Stimulated activated CD8-positive, alpha-beta memory T cell treated with anti-CD3 and anti-CD28 coated beads, Interleukin-7, amount 100 ng/mL, for 4 hours (primary cell): ENCODE measurements around the gene ARRDC1.
"Not testable (repeated sequence)": the region's sequence is repeated elsewhere in the genome, so short reads cannot be mapped to it uniquely, and the experiment has no call there.

ENCODE experiments used
- DNase-seq, 2 donors: peaks; one replicate each; pipeline ENCODE4 v3.0.0-alpha.2; 2020; ENCODE audit warnings: low read depth in 2 of 2

The ARRDC1 gene, protein sequence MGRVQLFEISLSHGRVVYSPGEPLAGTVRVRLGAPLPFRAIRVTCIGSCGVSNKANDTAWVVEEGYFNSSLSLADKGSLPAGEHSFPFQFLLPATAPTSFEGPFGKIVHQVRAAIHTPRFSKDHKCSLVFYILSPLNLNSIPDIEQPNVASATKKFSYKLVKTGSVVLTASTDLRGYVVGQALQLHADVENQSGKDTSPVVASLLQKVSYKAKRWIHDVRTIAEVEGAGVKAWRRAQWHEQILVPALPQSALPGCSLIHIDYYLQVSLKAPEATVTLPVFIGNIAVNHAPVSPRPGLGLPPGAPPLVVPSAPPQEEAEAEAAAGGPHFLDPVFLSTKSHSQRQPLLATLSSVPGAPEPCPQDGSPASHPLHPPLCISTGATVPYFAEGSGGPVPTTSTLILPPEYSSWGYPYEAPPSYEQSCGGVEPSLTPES

GRCh38 chr9:137605121-137606004, at the start of gene ARRDC1:
ARRDC1 (plus strand) TSS chr9:137605686; CDS start chr9:137605718, 32 bp downstream.
- DNase-seq, result peak; percentile 83 to 95

DNA sequence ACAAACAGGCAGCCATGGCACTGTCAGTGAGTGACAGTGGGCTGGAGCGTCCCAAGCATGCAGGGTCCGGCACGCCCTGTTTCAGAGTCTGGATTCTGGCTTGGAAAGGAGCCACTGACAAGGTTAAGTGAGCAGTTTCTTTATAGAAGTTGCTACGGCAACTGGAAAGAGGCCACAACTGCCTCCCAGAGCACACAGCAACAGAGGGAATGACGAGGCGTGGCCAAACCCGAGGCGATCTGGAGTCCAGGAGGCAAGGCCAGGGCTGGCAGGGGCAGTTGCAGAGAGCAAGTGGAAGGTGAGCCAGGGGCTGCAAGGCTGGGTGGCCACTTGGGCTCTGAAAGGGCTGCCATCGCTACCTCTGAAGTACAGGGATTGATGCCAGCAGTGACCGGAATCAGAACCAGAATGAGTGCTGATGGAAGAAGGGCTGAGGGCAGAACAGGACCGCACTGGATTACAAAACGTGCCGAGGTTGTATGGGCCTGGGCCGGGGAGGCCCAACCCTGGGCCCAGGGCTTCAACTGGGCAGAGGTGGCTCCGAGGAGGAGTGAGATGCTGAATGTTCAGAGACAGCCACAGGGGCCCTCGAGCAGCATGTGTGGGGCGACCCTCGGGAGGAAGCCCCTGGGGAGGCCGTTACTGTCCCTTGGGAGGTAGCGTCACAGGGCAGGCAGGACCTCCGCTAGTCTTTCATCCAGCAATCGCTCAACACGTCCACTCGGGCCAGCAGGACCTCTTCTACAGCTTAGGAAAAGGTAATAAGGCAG, 49.2 kb upstream of the ARRDC1 start:
- DNase-seq, result no peak

DNA sequence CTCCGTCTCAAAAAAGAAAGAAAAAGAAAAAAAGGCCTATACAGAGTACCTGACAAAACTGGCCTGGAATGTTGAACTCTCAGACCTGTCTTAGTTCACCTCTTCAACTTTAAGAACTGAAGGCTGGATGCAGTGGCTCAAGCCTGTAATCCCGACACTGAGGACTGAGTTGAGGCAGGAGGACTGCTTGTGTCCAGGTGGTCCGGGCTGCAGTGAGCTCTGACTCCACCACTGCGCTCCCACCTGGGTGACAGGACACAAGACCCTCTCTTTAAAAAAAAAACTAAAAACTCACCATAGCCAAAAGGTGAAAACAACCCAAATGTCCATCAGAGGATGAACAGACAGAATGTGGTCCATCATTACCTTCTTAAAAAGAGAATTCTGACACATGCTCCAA, 47.4 kb upstream of the ARRDC1 start:
- DNase-seq, result no peak

DNA sequence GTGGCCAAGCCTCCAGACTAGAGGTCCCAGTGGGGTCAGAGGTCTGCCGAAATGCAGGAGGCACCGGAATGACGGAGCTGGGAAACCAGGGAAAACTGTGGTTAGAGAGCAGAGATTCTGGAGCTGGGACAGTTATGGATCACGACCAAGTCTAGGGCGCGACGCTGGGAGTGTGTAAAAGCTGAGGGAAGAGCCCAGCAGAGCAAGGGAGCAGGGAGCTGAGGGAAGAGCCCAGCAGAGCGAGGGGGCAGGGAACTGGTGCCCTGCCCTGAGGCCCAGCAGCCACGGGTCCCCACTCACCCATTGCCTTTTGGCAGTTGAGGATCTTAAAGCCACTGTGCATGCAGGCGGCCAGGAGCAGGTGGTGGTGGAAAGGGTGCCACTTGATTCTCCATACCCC, 41.4 kb upstream of the ARRDC1 start:
- DNase-seq, result no peak

- DNase-seq, result no peak
Measured at GRCh38 chr9:137564817-137565411, 40.6 kb upstream of the ARRDC1 start.

GRCh38 chr9:137568445-137568844, 37.0 kb upstream of the ARRDC1 start:
- not testable (repeated sequence) for DNase-seq

DNA sequence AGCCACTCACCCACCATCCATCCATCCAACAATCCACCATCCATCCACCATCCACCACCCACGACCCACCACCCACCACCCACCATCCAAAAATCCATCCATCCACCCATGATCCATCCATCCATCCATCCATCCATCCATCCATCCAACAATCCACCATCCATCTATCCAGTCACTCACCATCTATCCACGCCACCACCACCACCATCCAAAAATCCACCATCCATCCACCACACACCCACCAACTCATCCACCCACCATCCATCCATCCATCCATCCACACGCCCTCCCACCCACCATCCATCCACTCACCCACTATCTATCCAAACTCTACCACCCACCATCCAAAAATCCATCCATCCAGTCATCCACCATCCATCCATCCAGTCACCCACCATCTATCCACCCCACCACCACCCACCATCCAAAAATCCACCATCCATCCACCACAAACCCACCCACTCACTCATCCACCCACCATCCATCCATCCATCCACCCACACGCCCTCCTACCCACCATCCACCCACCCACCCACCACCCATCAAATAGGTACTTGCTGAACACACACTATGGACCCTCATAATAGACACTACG, 35.8 kb upstream of the ARRDC1 start:
- no peak for DNase-seq

- no peak for DNase-seq
Measured at GRCh38 chr9:137570566-137570965, 34.9 kb upstream of the ARRDC1 start.

DNA sequence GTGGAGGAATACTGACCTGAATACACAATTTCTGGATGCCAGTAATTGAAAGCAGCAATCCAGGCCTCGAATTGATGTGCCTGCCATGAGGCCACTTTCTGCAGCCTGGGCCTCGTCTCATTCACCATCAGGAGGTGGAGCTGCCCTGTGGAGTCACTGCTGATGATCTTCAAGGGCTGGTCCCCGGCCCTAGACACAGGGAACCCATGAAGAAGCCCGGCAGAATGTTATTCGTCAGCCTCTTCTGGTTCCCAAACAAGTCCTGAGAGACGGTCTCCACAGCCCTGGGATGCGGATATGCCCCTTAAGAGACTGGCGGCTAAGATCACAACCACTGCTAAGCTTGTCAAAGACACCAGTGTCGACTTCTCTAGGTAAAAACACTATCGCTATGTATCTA, 31.3 kb upstream of the ARRDC1 start:
- no peak for DNase-seq

DNA sequence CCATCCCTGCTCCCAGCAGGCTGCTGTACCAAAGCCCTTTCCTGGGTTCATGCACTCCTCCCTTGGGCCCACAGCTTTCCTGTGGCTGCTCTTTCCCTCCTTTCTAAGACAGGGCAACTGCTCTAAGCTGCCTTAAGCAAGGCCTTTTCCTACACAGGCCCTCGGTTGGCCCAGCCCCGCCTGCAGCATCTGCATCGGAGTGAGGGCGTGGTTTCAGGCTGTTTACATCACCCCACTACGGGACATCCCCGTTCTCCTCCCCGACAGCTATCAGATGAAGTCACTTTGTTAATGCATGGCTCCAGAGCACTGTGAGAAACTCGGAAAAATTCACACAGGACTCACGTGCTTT, 30.1 kb upstream of the ARRDC1 start:
- no peak for DNase-seq

GRCh38 chr9:137575716-137576411, 29.6 kb upstream of the ARRDC1 start:
- DNase-seq, result no peak

- DNase-seq, result peak; percentile 83 to 92
Measured at GRCh38 chr9:137578518-137579258, 26.8 kb upstream of the ARRDC1 start, which contains the start of gene DPH7. DPH7 (minus strand) TSS chr9:137578925; CDS start chr9:137578777, 148 bp downstream.

GRCh38 chr9:137579259-137579604, 26.3 kb upstream of the ARRDC1 start:
- DNase-seq, result no peak

GRCh38 chr9:137580209-137580953, 25.1 kb upstream of the ARRDC1 start:
- DNase-seq, result no peak

DNA sequence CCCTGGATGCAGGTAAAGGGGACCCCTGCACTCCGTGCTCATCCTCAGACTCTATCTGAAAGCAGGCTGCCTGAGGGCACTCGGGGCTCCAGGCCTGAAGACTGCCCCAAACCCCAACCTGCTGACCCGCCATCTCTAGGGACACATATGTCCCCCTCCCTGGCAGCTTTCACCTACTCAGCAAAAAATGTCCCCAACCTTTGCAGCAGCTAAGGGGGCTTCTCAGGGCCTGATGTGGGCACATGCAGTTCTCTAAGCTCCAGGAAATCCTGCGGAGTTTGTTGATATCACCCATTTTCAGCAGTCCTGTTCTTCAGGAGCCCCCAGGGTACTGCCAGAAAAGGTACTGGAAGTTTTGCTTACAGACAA, 24.5 kb upstream of the ARRDC1 start:
- no peak for DNase-seq

GRCh38 chr9:137581361-137582285, 23.9 kb upstream of the ARRDC1 start:
- no peak for DNase-seq

DNA sequence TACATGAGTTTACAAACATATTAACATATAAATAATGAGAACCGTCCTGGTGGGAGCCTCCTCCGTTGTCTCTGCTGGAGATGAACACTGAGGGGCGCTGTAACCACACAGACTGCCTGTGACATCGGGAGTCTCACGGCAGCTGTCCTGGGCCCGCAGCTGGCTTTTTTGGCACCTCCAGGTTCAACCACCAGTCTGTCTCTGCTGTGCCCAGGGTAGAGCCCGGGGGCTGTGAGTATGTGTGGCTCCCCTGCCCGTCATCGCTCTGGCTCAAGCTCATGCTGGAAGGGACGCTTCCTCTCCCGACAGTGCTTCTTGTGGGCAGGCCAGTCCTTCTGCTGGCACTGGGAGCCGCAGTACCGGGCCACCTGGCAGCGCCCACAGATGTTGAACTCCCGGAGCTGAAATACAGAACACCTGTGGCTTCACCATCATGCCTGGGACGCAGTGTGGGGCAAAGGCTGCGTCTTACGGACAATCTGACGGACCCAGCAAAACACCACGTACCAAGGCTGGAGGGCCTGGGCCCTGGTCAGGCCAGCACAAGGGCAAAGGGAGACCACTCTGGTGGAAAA, 23.1 kb upstream of the ARRDC1 start:
- DNase-seq, result no peak

GRCh38 chr9:137583347-137583746, 22.1 kb upstream of the ARRDC1 start:
- no peak for DNase-seq
